HEK293T (cell line): Measurements from ENCODE around the gene JADE1.

Experiments used
- BHLHE40 ChIP-seq: fragments of 450-650 bp; IDR thresholded peaks from 2 replicates; pipeline ENCODE4 v1.6.1; 2016; ENCODE audit warnings: mild to moderate bottlenecking, moderate library complexity, borderline replicate concordance
- ELF4 ChIP-seq: fragments of 450-650 bp; IDR thresholded peaks from 2 replicates; pipeline ENCODE4 v1.6.1; 2017; ENCODE audit warnings: antibody characterized with exemption
- FOXK2 ChIP-seq: fragments of 450-650 bp; IDR thresholded peaks from 2 replicates; pipeline ENCODE4 v1.6.1; 2016; ENCODE audit warnings: mild to moderate bottlenecking
- FOXM1 ChIP-seq: fragments of 450-650 bp; IDR thresholded peaks from 2 replicates; pipeline ENCODE4 v1.6.1; 2017; ENCODE audit warnings: mild to moderate bottlenecking, borderline replicate concordance
- HDGF ChIP-seq: fragments of 450-650 bp; IDR thresholded peaks from 2 replicates; pipeline ENCODE4 v1.6.1; 2017; ENCODE audit warnings: antibody characterized with exemption, borderline replicate concordance
- NFRKB ChIP-seq: fragments of 450-650 bp; IDR thresholded peaks from 2 replicates; pipeline ENCODE4 v1.6.1; 2016; ENCODE audit warnings: mild to moderate bottlenecking, moderate library complexity
- SP1 ChIP-seq: fragments of 450-650 bp; IDR thresholded peaks from 2 replicates; pipeline ENCODE4 v1.6.1; 2017
- SUZ12 ChIP-seq: fragments of 450-650 bp; IDR thresholded peaks from 2 replicates; pipeline ENCODE4 v1.6.1; 2016; ENCODE audit warnings: mild to moderate bottlenecking
- TARDBP ChIP-seq: fragments of 450-650 bp; IDR thresholded peaks from 2 replicates; pipeline ENCODE4 v1.6.1; 2016
- ZNF384 ChIP-seq: fragments of 450-650 bp; IDR thresholded peaks from 2 replicates; pipeline ENCODE4 v1.6.1; 2016
- TF ChIP-seq, protein P1 (sequence below): fragments of 450-650 bp; IDR thresholded peaks from 2 replicates; pipeline ENCODE4 v1.6.1; 2016

DNA sequence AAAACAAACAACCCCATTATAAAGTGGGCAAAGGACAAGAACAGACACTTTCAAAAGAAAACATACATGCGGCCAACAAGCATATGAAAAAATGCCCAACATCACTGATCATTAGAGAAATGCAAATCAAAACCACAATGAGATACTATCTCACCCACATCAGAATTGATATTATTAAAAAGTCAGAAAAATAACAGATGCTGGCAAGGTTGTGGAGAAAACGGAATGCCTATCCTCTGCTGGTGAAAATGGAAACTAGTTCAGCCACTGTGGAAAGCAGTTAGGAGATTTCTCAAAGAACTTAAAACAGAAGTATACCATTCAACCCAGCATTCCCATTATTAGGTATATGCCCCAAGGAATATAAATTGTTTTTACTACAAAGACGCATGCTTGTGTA is 112.5 kb downstream of the JADE1 start:
- TF ChIP-seq BHLHE40, result no peak
- no peak for TF ChIP-seq ZNF384
- TF ChIP-seq ELF4, result no peak
- no peak for TF ChIP-seq HDGF
- no peak for TF ChIP-seq TARDBP
- no peak for TF ChIP-seq FOXM1
- no peak for TF ChIP-seq SUZ12
- TF ChIP-seq SP1, result no peak
- no peak for TF ChIP-seq NFRKB
- TF ChIP-seq, protein P1, sequence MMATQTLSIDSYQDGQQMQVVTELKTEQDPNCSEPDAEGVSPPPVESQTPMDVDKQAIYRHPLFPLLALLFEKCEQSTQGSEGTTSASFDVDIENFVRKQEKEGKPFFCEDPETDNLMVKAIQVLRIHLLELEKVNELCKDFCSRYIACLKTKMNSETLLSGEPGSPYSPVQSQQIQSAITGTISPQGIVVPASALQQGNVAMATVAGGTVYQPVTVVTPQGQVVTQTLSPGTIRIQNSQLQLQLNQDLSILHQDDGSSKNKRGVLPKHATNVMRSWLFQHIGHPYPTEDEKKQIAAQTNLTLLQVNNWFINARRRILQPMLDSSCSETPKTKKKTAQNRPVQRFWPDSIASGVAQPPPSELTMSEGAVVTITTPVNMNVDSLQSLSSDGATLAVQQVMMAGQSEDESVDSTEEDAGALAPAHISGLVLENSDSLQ, result no peak
- TF ChIP-seq FOXK2, result no peak
